ENCODE results near the gene ANKRD39.

The ANKRD39 gene

GRCh38 chr2:96881349-96882195 is 23.8 kb upstream of the ANKRD39 start:
- TF ChIP-seq EZH2 (optimal IDR thresholded peaks at IDR 0.05; ENCODE audit: low read depth, low read length) (no peak), EZH2phosphoT487 (IDR thresholded peaks at IDR 0.05; ENCODE audit: low read length) (no peak), CTCF (IDR thresholded peaks at IDR 0.05; ENCODE audit: low read length) (no peak)
- no peak for DNase-seq
- Histone ChIP-seq H3K4me1 (ENCODE audit: low read length) (no peaks in the 10 kb centered on the region), H3K9me3 (replicated peaks; ENCODE audit: insufficient read depth, low read length) (no peaks in the 10 kb centered on the region), H4K20me1 (ENCODE audit: insufficient read depth, low read length) (no peaks in the 10 kb centered on the region), H3K27ac (ENCODE audit: low read length) (no peak overlapping the region), H2AFZ (ENCODE audit: low read length) (no peak overlapping the region), H3K36me3 (replicated peaks; ENCODE audit: insufficient read depth, low read length) (no peaks in the 10 kb centered on the region), H3K27me3 (replicated peaks; ENCODE audit: insufficient read depth, low read length) (peaks cover 29% of the 10 kb centered on the region; the same call in 1 of the 2 replicates), H3K9me2 (replicated peaks; ENCODE audit: insufficient read depth, low read length) (no peaks in the 10 kb centered on the region), H3K9ac (ENCODE audit: low read length) (no peak overlapping the region), H3K4me3 (ENCODE audit: low read length) (no peak overlapping the region), H3K79me2 (ENCODE audit: low read length) (no peaks in the 10 kb centered on the region), H3K4me2 (ENCODE audit: low read depth, low read length) (no peak overlapping the region), H3F3A (ENCODE audit: insufficient read depth, low read length) (no peaks in the 10 kb centered on the region)

- no peaks in the 10 kb centered on the region for H3K36me3 ChIP-seq (replicated peaks; ENCODE audit: insufficient read depth, low read length)
- H3K9ac ChIP-seq (ENCODE audit: low read length): no peak overlapping the region
- H3K9me3 ChIP-seq (replicated peaks; ENCODE audit: insufficient read depth, low read length): no peaks in the 10 kb centered on the region
- TF ChIP-seq EZH2 (optimal IDR thresholded peaks at IDR 0.05; ENCODE audit: low read depth, low read length) (no peak), CTCF (IDR thresholded peaks at IDR 0.05; ENCODE audit: low read length) (no peak), EZH2phosphoT487 (IDR thresholded peaks at IDR 0.05; ENCODE audit: low read length) (no peak)
- H3K4me2 ChIP-seq (ENCODE audit: low read depth, low read length): no peak overlapping the region
- H3K4me1 ChIP-seq (ENCODE audit: low read length): no peaks in the 10 kb centered on the region
- no peak overlapping the region for H2AFZ ChIP-seq (ENCODE audit: low read length)
- no peak for DNase-seq
- H3K4me3 ChIP-seq (ENCODE audit: low read length): no peak overlapping the region
- H3F3A ChIP-seq (ENCODE audit: insufficient read depth, low read length): no peaks in the 10 kb centered on the region
- no peaks in the 10 kb centered on the region for H4K20me1 ChIP-seq (ENCODE audit: insufficient read depth, low read length)
- H3K79me2 ChIP-seq (ENCODE audit: low read length): no peaks in the 10 kb centered on the region
- no peak overlapping the region for H3K27ac ChIP-seq (ENCODE audit: low read length)
- peaks cover 29% of the 10 kb centered on the region; the same call in 1 of the 2 replicates for H3K27me3 ChIP-seq (replicated peaks; ENCODE audit: insufficient read depth, low read length)
- H3K9me2 ChIP-seq (replicated peaks; ENCODE audit: insufficient read depth, low read length): no peaks in the 10 kb centered on the region
Observed at GRCh38 chr2:96880891-96881273, 23.1 kb upstream of the ANKRD39 start.

- Histone ChIP-seq H3F3A (ENCODE audit: insufficient read depth, low read length) (no peaks in the 10 kb centered on the region), H3K9ac (ENCODE audit: low read length) (no peak overlapping the region), H2AFZ (ENCODE audit: low read length) (no peak overlapping the region), H3K27ac (ENCODE audit: low read length) (no peak overlapping the region), H3K4me1 (ENCODE audit: low read length) (no peaks in the 10 kb centered on the region), H3K4me2 (ENCODE audit: low read depth, low read length) (no peak overlapping the region), H3K36me3 (replicated peaks; ENCODE audit: insufficient read depth, low read length) (no peaks in the 10 kb centered on the region), H3K79me2 (ENCODE audit: low read length) (no peaks in the 10 kb centered on the region), H4K20me1 (ENCODE audit: insufficient read depth, low read length) (no peaks in the 10 kb centered on the region), H3K9me3 (replicated peaks; ENCODE audit: insufficient read depth, low read length) (no peaks in the 10 kb centered on the region), H3K27me3 (replicated peaks; ENCODE audit: insufficient read depth, low read length) (peaks cover 29% of the 10 kb centered on the region; the same call in 1 of the 2 replicates), H3K9me2 (replicated peaks; ENCODE audit: insufficient read depth, low read length) (no peaks in the 10 kb centered on the region), H3K4me3 (ENCODE audit: low read length) (no peak overlapping the region)
- no peak for DNase-seq
- TF ChIP-seq EZH2phosphoT487 (IDR thresholded peaks at IDR 0.05; ENCODE audit: low read length): no peak
- no peak for TF ChIP-seq EZH2 (optimal IDR thresholded peaks at IDR 0.05; ENCODE audit: low read depth, low read length)
- no peak for TF ChIP-seq CTCF (IDR thresholded peaks at IDR 0.05; ENCODE audit: low read length)
Observed at GRCh38 chr2:96879545-96880040, 21.8 kb upstream of the ANKRD39 start.
